HG02973 (cell line): ENCODE results near the gene ERICH2.
"Not testable (repeated sequence)": the region's sequence is repeated elsewhere in the genome, so short reads cannot be mapped to it uniquely, and the experiment has no call there.

Experiments used
- ATAC-seq: cut with Tn5 transposase; IDR thresholded peaks from one replicate; pipeline ENCODE4 v1.9.1; 2021; ENCODE audit warnings: moderate library complexity; ENCODE audit not compliant: unreplicated experiment

ERICH2 gene

GRCh38 chr2:170770008-170770605 is at the start of gene ERICH2:
Gene ERICH2 (plus strand): TSS chr2:170770378. CDS start chr2:170770682, 304 bp downstream.
- peak; percentile 57 for ATAC-seq

DNA sequence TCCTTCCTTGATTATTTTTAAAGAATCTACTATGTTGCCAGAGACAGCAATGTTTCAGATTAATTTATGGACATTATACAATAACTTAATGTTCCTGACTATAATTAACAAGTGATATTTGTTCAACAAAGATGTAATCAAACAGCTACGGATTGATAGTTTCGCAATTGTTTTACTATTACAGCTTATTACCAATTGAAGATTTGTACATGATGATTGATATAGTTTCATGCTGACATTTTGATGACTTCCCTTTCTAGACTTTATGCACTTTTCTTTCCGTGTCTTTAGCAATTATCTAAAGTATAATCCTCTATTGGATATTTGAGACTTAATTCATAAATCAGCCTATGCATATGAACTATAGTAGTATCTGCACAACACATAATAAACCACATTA is 48.5 kb upstream of the ERICH2 start:
- no peak for ATAC-seq

DNA sequence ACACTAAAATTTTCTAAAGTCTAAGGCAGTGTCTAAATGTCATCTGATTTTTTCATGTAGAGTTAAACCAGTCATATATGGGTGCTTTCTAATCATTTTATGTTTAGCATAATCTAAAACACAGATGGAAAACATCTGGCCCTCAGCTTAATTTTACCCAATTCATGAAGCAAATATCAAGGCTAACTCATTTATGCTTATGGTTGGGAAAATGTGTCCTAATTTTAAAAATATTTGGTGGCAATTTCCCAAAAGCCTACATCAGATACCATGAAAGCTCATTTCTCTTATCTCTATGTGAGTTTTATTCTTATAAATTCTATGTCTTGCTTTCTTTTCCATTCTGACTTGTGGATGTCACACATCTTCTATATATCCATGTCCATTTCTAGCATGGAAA is 47.9 kb upstream of the ERICH2 start:
- ATAC-seq = no peak

- ATAC-seq = no peak
Observed at GRCh38 chr2:170723446-170723958, 46.7 kb upstream of the ERICH2 start.

DNA sequence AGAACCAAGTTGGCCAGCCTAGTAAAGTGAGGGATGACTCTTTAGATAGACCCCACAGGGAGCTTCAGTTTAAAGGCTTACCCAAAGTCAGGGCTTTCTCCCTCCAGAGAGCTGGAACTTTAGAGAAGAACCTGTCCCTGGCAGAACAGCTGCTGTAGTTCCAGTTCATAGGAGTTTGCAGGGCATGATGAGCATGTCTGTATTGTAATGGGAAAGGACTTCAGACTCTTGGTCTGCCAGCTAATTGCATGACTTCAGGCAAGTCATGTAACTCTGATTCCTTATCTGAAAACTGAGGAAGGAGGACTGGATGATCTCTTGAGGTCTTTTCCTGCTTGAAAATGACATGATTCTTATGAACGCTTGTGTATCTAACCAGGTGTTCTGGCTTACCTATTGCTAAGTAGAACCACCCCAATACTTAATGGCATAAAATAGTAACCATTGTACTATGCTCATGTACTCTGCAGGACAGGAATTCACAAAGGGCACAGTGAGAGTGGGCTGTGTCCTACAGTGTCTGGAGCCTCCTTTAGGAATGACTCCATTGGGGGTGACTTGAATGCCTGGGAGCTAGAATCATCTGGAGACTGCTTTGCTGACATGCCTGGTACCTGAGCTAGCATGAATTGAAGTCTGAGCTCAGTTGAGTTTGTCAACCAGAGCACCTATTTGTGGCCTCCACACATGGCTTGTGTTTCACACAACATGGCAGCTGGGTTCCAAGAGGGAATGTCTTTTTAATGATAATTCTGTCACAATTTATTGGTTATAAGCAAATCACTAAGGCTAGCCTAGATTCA is 36.2 kb upstream of the ERICH2 start:
- ATAC-seq = no peak

DNA sequence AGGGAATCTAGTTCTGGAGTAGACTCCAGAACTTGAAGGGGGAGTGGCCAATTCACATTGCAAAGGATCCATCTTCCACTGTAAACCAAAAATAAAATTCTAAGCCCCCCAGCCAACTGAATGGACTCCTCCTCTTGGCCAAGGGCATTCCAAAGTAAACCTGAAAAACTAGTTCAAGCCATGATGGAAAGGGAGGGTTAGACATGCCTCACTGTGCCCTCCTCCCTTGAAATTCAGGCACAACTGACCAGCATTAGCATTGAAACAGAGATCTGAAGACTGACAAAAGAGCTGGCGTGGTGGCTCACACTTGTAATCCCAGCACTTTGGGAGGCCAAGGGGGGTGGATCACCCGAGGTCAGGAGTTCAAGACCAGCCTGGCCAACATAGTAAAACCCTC is 35.6 kb upstream of the ERICH2 start:
- ATAC-seq = not testable (repeated sequence)

- no peak for ATAC-seq
Observed at GRCh38 chr2:170736628-170737027, 33.5 kb upstream of the ERICH2 start.

DNA sequence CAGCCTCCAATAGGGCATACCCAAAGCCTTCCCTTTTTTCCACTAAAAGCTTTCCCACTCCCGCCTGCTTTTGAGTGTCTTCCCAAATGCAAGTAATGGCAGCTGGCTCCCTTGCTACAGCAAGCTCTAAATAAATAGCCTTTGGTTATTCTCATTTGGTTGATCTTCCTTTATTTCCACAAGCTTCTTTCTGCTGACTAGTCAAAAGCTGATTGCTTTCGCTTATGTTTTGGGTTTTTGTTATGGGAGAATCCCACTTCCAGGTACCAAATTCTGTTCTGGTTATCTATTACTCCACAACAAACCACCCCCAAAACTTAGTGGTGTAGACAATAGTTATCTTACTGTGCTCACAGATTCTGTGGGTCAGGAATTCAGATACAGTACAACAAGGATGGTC is 32.8 kb upstream of the ERICH2 start:
- no peak for ATAC-seq

GRCh38 chr2:170737821-170738220 is 32.4 kb upstream of the ERICH2 start:
- no peak for ATAC-seq

- ATAC-seq = no peak
Observed at GRCh38 chr2:170739048-170739447, 31.1 kb upstream of the ERICH2 start.

DNA sequence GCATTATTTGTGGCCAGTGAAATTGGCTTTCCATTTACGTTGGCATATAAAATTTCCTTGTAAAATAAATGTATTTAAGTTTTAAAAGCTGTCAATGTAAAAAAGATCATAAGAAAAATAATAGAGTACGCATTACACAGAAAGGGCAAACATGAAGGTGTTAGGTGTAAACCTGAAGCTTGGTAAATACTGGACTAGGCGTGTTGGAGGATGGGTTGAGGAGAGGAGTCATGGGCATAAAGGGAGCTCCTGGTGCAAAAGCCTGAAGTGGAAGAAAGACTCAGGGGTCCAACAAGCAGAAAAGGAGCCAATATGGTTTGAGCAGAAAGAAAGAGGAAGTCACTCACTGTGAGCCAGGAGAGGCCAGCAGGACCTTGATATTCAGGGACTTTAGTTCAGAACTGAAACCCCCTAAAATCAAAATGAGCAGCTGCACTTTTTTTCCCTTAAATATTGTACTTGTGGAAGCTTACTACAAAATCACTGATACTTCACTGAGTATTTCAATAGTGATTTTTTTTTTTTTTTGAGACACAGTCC is 30.6 kb upstream of the ERICH2 start:
- ATAC-seq = no peak

DNA sequence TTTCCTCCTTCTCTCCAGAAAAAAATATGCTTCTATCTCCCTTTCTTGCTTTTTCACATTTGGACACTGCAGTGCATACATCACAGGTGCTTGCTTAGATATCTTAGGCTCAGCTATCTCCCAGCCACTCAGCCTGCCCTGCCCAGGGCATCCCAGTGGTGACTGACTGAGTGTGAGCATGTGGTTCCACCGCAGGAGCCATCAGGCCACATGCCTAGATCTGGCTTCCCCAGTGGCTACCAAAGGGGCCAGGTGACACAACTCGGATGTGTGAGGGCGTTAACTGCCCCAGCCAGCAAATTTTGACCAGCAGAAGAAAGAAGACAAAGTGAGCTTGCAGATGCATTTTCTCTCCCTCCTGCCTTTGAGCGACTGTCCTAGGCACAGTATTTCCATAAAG is 29.5 kb upstream of the ERICH2 start:
- ATAC-seq = no peak

- ATAC-seq = no peak
Observed at GRCh38 chr2:170742000-170742399, 28.2 kb upstream of the ERICH2 start.

DNA sequence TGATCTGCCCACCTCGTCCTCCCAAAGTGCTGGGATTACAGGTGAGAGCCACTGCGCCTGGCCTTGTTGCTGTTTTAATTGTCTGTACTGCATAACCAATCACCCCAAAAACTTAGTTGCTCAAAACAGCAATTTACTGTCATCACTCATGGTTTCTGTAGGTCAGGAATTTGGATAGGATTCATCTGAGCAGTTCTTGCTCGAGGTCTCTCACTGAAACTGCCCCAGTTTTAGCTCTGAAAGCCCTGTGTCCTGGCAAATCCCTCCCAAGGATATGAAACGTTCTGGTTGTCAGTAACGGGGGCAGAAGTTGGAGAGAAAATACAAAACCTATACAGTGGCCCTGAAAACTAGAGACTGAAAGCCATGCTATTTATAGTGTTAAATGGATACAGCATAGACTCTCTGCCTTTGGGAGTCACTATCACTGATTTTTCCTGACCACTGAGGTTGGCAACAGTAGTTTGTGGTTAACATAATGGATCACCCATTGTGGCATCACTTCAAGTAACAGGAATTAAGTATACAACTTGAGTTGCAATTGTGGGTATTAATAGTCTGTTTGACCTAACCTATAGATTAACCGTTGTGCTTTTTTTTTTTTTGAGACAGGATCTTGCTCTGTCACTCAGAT is 27.2 kb upstream of the ERICH2 start:
- no peak for ATAC-seq

- no peak for ATAC-seq
Observed at GRCh38 chr2:170743530-170744239, 26.5 kb upstream of the ERICH2 start.

DNA sequence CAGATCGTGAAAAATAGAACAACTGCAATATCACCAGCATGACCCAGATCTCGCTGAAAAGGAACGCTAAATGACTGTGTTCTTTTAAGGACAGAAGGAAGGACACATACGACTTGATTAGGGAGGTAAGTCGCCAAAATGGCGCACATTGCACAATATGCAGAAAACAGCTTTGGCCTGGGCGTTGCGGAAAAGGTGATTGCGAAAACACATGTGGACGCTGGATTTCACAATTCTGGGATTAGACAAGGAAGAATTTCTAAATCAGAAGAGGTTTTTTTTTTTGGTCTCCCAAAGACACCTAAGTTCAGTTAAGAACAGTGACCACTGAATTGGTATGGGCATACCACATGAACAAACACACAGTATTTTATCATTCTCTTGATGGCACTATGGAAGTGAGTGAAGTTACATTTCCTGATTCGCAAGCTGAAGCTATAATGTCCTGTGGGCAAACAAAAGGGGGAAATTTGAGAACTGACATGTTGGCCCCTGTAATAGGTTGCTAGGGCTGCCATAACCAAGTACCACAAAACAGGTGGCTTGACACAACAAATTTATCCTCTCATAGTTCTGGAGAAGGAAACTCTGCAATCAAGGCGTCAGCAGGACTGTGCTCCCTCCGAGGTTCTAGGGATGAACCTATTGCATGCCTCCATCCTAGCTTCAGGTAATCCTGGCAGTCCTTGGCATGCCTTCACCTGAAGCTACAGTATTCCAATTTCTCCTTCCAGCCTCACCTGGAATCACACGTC is 25.8 kb upstream of the ERICH2 start:
- no peak for ATAC-seq

GRCh38 chr2:170745305-170745704 is 24.9 kb upstream of the ERICH2 start:
- ATAC-seq = no peak

GRCh38 chr2:170747921-170748320 is 22.3 kb upstream of the ERICH2 start:
- ATAC-seq = no peak

DNA sequence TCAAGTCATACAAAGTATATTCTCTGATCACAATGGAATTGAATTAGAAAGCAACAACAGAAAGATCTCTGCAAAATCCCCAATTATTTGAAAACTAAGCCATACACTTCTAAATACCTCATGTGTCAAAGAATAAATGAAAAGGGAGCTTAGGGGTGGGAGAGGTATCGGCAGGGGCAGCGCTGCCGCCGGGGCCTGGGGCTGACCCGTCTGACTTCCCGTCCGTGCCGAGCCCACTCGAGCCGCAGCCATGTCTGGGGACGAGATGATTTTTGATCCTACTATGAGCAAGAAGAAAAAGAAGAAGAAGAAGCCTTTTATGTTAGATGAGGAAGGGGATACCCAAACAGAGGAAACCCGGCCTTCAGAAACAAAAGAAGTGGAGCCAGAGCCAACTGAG is 18.6 kb upstream of the ERICH2 start:
- ATAC-seq = not testable (repeated sequence)

DNA sequence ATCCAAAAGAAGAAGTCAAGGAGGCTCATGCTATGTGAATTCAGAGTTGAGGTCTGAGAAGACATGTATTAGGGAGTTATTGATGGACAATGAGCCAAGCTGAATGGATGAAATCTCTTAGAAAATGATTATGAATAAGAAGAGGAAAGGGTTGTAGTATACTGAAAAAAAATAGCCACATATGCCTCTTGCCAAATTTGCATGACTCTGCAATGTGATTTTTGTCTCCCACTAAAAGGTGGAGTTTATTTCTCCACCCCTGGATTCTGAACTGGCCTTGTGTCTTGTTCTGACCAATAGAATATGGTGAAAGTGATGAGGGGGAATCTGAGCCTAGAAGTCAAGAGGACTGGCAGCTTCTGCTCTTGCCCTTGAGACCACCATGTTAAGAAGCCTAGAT is 8.6 kb upstream of the ERICH2 start:
- no peak for ATAC-seq
